OCI-LY3 (cell line): ENCODE measurements around the gene SULF2.

Source experiments
- H2AFZ ChIP-seq: fragments of 200-600, 300-600 bp; shearing (Covaris generic); 2 replicates; pipeline ENCODE4 v1.6.0; 2014; ENCODE audit warnings: antibody characterized with exemption, low read depth, low read length
- H3K27ac ChIP-seq: fragments of 200-600, 300-600 bp; sonication (generic); 2 replicates; pipeline ENCODE4 v1.5.1; 2014; ENCODE audit warnings: mild to moderate bottlenecking, low read length, moderate library complexity, mixed read lengths
- H3K27me3 ChIP-seq: fragments of 200-600, 300-600 bp; sonication (generic); 2 replicates; pipeline ENCODE4 v1.6.1; 2014; ENCODE audit warnings: low read depth, low read length, mixed read lengths
- H3K36me3 ChIP-seq: fragments of 200-600, 300-600 bp; sonication (generic); replicated peaks from 2 replicates; pipeline ENCODE3; 2014; ENCODE audit warnings: low read depth, low read length, mixed read lengths
- H3K4me1 ChIP-seq: fragments of 300-600, 200-600 bp; sonication (generic); 2 replicates; pipeline ENCODE4 v1.6.1; 2014; ENCODE audit warnings: low read length, mixed read lengths
- H3K4me2 ChIP-seq: fragments of 200-600, 300-600 bp; sonication (generic); 2 replicates; pipeline ENCODE4 v1.6.1; 2014; ENCODE audit warnings: low read length, mixed read lengths
- H3K4me3 ChIP-seq: fragments of 300-600, 200-600 bp; sonication (generic); 2 replicates; pipeline ENCODE4 v1.5.1; 2014; ENCODE audit warnings: antibody characterized with exemption, mild to moderate bottlenecking, low read length, moderate library complexity
- H3K79me2 ChIP-seq: fragments of 300-600, 200-600 bp; shearing (Covaris generic); 2 replicates; pipeline ENCODE4 v1.6.1; 2014; ENCODE audit warnings: mild to moderate bottlenecking, low read length, mixed read lengths
- H3K9ac ChIP-seq: fragments of 300-600, 200-600 bp; shearing (Covaris generic); 2 replicates; pipeline ENCODE4 v1.6.0; 2014; ENCODE audit warnings: mild to moderate bottlenecking, low read length, moderate library complexity
- H3K9me3 ChIP-seq: fragments of 200-600, 300-600 bp; shearing (Covaris generic); 2 replicates; pipeline ENCODE4 v1.6.1; 2014; ENCODE audit warnings: low read length, mixed read lengths; ENCODE audit not compliant: insufficient read depth
- H4K20me1 ChIP-seq: fragments of 200-600, 300-600 bp; sonication (generic); 2 replicates; pipeline ENCODE4 v1.6.1; 2016; ENCODE audit warnings: low read length, mixed read lengths; ENCODE audit not compliant: insufficient read depth
- CTCF ChIP-seq: fragments of 200-600, 300-600 bp; sonication (generic); IDR thresholded peaks from 2 replicates; pipeline ENCODE4 v1.5.1; 2014; ENCODE audit warnings: antibody characterized with exemption, low read length, low read depth
- EZH2phosphoT487 ChIP-seq: fragments of 200-600 bp; shearing (Covaris generic); IDR thresholded peaks from 2 replicates; pipeline ENCODE4 v1.6.1; 2018; ENCODE audit warnings: antibody characterized with exemption, mixed run types, low read depth

Gene SULF2

DNA sequence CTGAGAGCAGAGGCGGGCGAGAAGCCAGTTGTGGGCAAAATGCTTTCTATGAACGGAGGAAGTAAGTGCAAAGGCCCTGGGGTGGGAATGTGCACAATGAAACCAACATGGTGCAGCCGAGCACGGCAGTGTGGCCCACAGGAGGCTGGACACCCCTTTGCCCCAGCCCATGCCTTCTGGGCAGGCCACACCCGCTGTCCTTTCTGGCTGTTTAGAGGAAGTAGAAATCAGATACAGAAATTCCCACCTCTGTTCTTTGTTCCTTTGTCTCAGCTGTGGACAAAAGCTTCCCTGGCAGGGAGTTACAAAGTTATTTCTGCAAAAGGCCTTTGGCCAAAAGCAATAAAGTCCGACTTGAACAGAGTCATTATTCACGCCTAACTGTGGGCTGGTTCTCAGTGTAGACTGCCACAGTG, 11.9 kb downstream of the SULF2 start:
- TF ChIP-seq EZH2phosphoT487 (no peak), CTCF (no peak)
- Histone ChIP-seq H3K9ac (no peak overlapping the region), H2AFZ (no peak overlapping the region), H3K79me2 (no peaks in the 10 kb centered on the region), H4K20me1 (no peaks in the 10 kb centered on the region), H3K4me2 (no peak overlapping the region), H3K27me3 (peaks cover 21% of the 10 kb centered on the region), H3K27ac (no peak overlapping the region), H3K36me3 (no peaks in the 10 kb centered on the region), H3K4me1 (peaks cover 3% of the 10 kb centered on the region), H3K4me3 (no peak overlapping the region), H3K9me3 (no peaks in the 10 kb centered on the region)

DNA sequence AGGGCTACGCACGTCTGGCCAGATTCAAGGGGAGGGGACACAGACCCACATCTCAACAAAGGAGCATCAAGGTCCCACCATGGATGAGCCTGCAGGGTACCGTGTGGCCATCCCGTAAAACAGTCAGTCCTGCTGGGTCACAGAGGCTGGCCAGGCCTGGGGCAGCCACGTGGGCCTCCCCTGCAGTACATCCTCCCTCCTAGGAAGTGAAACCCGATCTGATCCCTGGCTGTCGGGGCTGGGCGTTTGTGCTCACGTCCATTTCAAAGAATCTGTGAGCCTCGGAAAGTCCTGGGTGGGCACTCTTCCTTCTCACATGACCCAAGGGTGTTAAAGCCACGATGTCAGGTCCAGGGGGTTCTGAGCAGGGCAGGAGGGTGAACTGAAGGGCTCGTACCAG, 14.3 kb downstream of the SULF2 start:
- H3K79me2 ChIP-seq: no peaks in the 10 kb centered on the region

GRCh38 chr20:47768016-47768824, 17.1 kb downstream of the SULF2 start:
- Histone ChIP-seq H3K4me1 (peaks cover 13% of the 10 kb centered on the region), H3K4me2 (no peak overlapping the region), H2AFZ (no peak overlapping the region), H3K79me2 (no peaks in the 10 kb centered on the region), H3K27ac (no peak overlapping the region), H3K4me3 (no peak overlapping the region), H3K27me3 (peaks cover 30% of the 10 kb centered on the region), H3K9me3 (no peaks in the 10 kb centered on the region), H3K9ac (no peak overlapping the region), H3K36me3 (no peaks in the 10 kb centered on the region), H4K20me1 (no peaks in the 10 kb centered on the region)
- TF ChIP-seq CTCF (no peak), EZH2phosphoT487 (no peak)

More for the DNA sequence above, 14.3 kb downstream of the SULF2 start:
- Histone ChIP-seq H3K9ac (no peak overlapping the region), H2AFZ (no peak overlapping the region), H3K4me2 (no peak overlapping the region), H3K4me1 (peaks cover 9% of the 10 kb centered on the region), H3K27me3 (peaks cover 28% of the 10 kb centered on the region), H3K36me3 (no peaks in the 10 kb centered on the region), H3K27ac (no peak overlapping the region), H3K9me3 (no peaks in the 10 kb centered on the region), H3K4me3 (no peak overlapping the region), H4K20me1 (no peaks in the 10 kb centered on the region)
- TF ChIP-seq EZH2phosphoT487 (no peak), CTCF (no peak)

- no peak overlapping the region for H3K4me2 ChIP-seq
- H3K27me3 ChIP-seq: peaks cover 49% of the 10 kb centered on the region
- H2AFZ ChIP-seq: no peak overlapping the region
- H3K36me3 ChIP-seq: no peaks in the 10 kb centered on the region
- peaks cover 20% of the 10 kb centered on the region for H3K4me1 ChIP-seq
- no peaks in the 10 kb centered on the region for H4K20me1 ChIP-seq
- H3K9me3 ChIP-seq: no peaks in the 10 kb centered on the region
- no peak overlapping the region for H3K4me3 ChIP-seq
- H3K27ac ChIP-seq: no peak overlapping the region
- H3K9ac ChIP-seq: no peak overlapping the region
- TF ChIP-seq CTCF: no peak
- no peaks in the 10 kb centered on the region for H3K79me2 ChIP-seq
Observed at GRCh38 chr20:47765691-47766594, 19.3 kb downstream of the SULF2 start.
